PC-9 (cell line): ENCODE data around the gene ERC2. TPM values are rescaled to one million over a fixed set of nuclear protein-coding genes. Genes with fewer than 3 reads are reported as not detected.

ENCODE experiments used
- BruUV-seq: library from RNA; stranded (reverse); fragments of 400-500 nt; replicated peaks from 2 replicates; lab custom pipeline; 2021; lab: Mats Ljungman, UMichigan
- CTCF ChIA-PET: fragments of 300-600 bp; sonication (Branson Sonifier 250); formaldehyde crosslinking; loops from one replicate; lab custom pipeline; 2022; ENCODE audit warnings: antibody characterized with exemption; lab: Charles Lee
- POLR2A ChIA-PET: fragments of 300-600 bp; sonication (Branson Sonifier 250); formaldehyde crosslinking; loops from one replicate; lab custom pipeline; 2022; ENCODE audit warnings: antibody characterized with exemption; ENCODE audit not compliant: unreplicated experiment; lab: Charles Lee
- DNase-seq, 2 experiments: peaks; one replicate each; pipeline versions ENCODE4 v3.0.0 to v3.0.0-alpha.2; 2015 to 2022; ENCODE audit warnings: mixed read lengths in 1 of 2
- H2AFZ ChIP-seq: fragments of 200-600 bp; sonication (generic); 2 replicates; pipeline ENCODE4 v1.8.1; 2017; ENCODE audit warnings: antibody characterized with exemption
- H3F3A ChIP-seq: fragments of 200-600 bp; sonication (generic); 2 replicates; pipeline ENCODE4 v1.8.1; 2017; ENCODE audit warnings: antibody characterized with exemption, mild to moderate bottlenecking, low read depth; ENCODE audit not compliant: insufficient read depth
- H3K27ac ChIP-seq: fragments of 200-600 bp; sonication (generic); 2 replicates; pipeline ENCODE4 v1.6.1; 2016; ENCODE audit warnings: mixed run types
- H3K27me3 ChIP-seq: fragments of 200-600 bp; sonication (generic); 2 replicates; pipeline ENCODE4 v1.6.1; 2016; ENCODE audit warnings: low read depth, mixed run types; ENCODE audit not compliant: insufficient read depth
- H3K36me3 ChIP-seq: fragments of 200-600 bp; sonication (generic); 2 replicates; pipeline ENCODE4 v1.6.1; 2016; ENCODE audit warnings: low read depth, mixed run types
- H3K4me1 ChIP-seq: fragments of 200-600 bp; sonication (generic); replicated peaks from 2 replicates; pipeline ENCODE4 v1.6.1; 2016; ENCODE audit warnings: mixed run types; ENCODE audit not compliant: insufficient read depth
- H3K4me2 ChIP-seq: fragments of 200-600 bp; sonication (generic); 2 replicates; pipeline ENCODE4 v1.6.1; 2017; ENCODE audit warnings: mixed run types
- H3K4me3 ChIP-seq: fragments of 200-600 bp; sonication (generic); 2 replicates; pipeline ENCODE4 v1.6.1; 2016; ENCODE audit warnings: mixed run types
- H3K79me2 ChIP-seq: fragments of 200-600 bp; sonication (generic); 2 replicates; pipeline ENCODE4 v1.6.1; 2017; ENCODE audit warnings: low read depth, mixed run types
- H3K9me2 ChIP-seq: fragments of 200-600 bp; sonication (generic); 2 replicates; pipeline ENCODE4 v1.8.1; 2017; ENCODE audit warnings: mild to moderate bottlenecking; ENCODE audit not compliant: insufficient read depth
- H3K9me3 ChIP-seq: fragments of 200-600 bp; sonication (generic); 2 replicates; pipeline ENCODE4 v1.8.1; 2016; ENCODE audit warnings: low read depth; ENCODE audit not compliant: insufficient read depth
- H4K20me1 ChIP-seq: fragments of 200-600 bp; sonication (generic); 2 replicates; pipeline ENCODE4 v1.8.1; 2017; ENCODE audit not compliant: insufficient read depth
- EZH2 ChIP-seq: fragments of 200-600 bp; sonication (generic); IDR thresholded peaks from 2 replicates; pipeline ENCODE4 v1.8.0; 2017; ENCODE audit warnings: antibody characterized with exemption, low read depth
- intact Hi-C: fragments of 100-400 bp; cut with micrococcal nuclease; formaldehyde crosslinking; loops from one replicate; pipeline ENCODE4 v1.10.0; 2022; ENCODE audit not compliant: unreplicated experiment
- total RNA-seq: library from RNA; stranded (reverse); gene quantifications from 2 replicates; pipeline ENCODE4 v1.2.3, GENCODE V29; 2021
- TF ChIP-seq, protein P1 (sequence below): fragments of 200-600 bp; sonication (generic); conservative IDR thresholded peaks from 2 replicates; pipeline ENCODE4 v1.6.1; 2017; ENCODE audit warnings: mixed run types, antibody characterized with exemption, mild to moderate bottlenecking, moderate library complexity

Gene ERC2
- total RNA-seq, 1 experiment from 2014 or later, result 1.4 TPM

- no peak for TF ChIP-seq EZH2
- TF ChIP-seq, protein P1, sequence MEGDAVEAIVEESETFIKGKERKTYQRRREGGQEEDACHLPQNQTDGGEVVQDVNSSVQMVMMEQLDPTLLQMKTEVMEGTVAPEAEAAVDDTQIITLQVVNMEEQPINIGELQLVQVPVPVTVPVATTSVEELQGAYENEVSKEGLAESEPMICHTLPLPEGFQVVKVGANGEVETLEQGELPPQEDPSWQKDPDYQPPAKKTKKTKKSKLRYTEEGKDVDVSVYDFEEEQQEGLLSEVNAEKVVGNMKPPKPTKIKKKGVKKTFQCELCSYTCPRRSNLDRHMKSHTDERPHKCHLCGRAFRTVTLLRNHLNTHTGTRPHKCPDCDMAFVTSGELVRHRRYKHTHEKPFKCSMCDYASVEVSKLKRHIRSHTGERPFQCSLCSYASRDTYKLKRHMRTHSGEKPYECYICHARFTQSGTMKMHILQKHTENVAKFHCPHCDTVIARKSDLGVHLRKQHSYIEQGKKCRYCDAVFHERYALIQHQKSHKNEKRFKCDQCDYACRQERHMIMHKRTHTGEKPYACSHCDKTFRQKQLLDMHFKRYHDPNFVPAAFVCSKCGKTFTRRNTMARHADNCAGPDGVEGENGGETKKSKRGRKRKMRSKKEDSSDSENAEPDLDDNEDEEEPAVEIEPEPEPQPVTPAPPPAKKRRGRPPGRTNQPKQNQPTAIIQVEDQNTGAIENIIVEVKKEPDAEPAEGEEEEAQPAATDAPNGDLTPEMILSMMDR, result no peak
- H4K20me1 ChIP-seq, result no peaks in the 10 kb centered on the region
- POLR2A ChIA-PET, result no interaction called here
- no peaks in the 10 kb centered on the region; the same call in 1 of the 2 replicates for H3K9me3 ChIP-seq
- H2AFZ ChIP-seq, result no peak overlapping the region
- peaks cover 8% of the 10 kb centered on the region for H3K4me1 ChIP-seq
- no peaks in the 10 kb centered on the region for H3K27me3 ChIP-seq
- no peaks in the 10 kb centered on the region for H3K79me2 ChIP-seq
- CTCF ChIA-PET, result no interaction called here
- H3K4me3 ChIP-seq, result no peak overlapping the region
- H3F3A ChIP-seq, result no peaks in the 10 kb centered on the region
- H3K4me2 ChIP-seq, result no peak overlapping the region
- H3K27ac ChIP-seq, result no peak overlapping the region
- H3K9me2 ChIP-seq, result no peaks in the 10 kb centered on the region
- no peaks in the 10 kb centered on the region for H3K36me3 ChIP-seq
- DNase-seq, result no peak
- no TSS peak for BruUV-seq
- intact Hi-C loops, result no loop called here
These were observed 792.8 kb downstream of the ERC2 start for GRCh38 chr3:55675478-55675877.

DNA sequence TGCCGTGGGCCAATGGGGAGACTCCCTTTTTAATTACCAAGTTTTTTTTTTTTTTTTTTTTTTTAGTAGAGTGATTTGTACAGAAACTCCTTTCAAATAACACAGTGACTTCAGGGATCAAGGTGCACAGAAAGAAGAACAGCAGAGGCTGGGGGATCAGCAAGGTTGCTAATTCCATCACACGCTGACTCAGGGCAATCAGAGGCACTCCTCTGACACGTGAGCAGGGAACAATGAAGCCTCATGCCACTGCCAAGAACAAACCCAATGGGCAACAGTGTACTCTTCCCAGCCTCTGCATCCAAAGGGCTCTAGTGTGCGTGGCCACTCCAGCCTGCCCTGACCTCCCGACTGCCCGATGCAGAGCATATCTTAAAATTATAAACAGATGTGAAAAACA lies 794.5 kb downstream of the ERC2 start:
- BruUV-seq, result no TSS peak
- no peaks in the 10 kb centered on the region; the same call in 1 of the 2 replicates for H3K9me3 ChIP-seq
- POLR2A ChIA-PET, result no interaction called here
- CTCF ChIA-PET, result no interaction called here
- H3K79me2 ChIP-seq, result no peaks in the 10 kb centered on the region
- intact Hi-C loops, result no loop called here
- no peak for TF ChIP-seq EZH2
- TF ChIP-seq, protein P1, result no peak
- no peaks in the 10 kb centered on the region for H3K27me3 ChIP-seq
- H3K27ac ChIP-seq, result no peak overlapping the region
- no peaks in the 10 kb centered on the region for H4K20me1 ChIP-seq
- no peaks in the 10 kb centered on the region for H3F3A ChIP-seq
- no peak overlapping the region for H3K4me2 ChIP-seq
- H2AFZ ChIP-seq, result no peak overlapping the region
- no peaks in the 10 kb centered on the region for H3K9me2 ChIP-seq
- no peak for DNase-seq
- H3K4me3 ChIP-seq, result no peak overlapping the region
- H3K4me1 ChIP-seq, result peaks cover 8% of the 10 kb centered on the region
- H3K36me3 ChIP-seq, result no peaks in the 10 kb centered on the region

DNA sequence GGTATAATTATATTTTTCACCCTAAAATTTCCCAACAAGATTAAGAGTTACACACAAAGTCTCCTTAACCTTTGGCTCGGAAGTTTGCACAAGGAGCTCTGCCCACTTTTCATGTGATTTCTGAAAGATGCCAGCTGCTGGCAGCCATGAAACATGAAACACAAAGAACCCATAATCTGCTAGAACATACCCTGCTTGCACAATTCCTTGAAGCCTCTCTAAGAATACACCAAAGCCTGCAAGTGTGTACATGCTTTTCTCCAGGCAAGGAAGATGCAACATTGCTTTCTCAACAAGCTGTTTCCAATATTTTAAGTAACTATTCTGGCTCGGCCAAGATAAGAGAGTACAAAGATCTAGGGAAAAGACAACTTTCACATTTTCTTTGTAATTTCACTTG lies 799.1 kb downstream of the ERC2 start:
- no peaks in the 10 kb centered on the region for H4K20me1 ChIP-seq
- POLR2A ChIA-PET, result interaction anchor here (0.7 kb wide), 1 partner anchor 14 kb away, joined by 8 read pairs; no protein-coding TSS in a partner anchor

More for the DNA sequence above, 799.1 kb downstream of the ERC2 start:
- no peaks in the 10 kb centered on the region for H3K79me2 ChIP-seq
- no peaks in the 10 kb centered on the region for H3K4me1 ChIP-seq
- intact Hi-C loops, result no loop called here
- no peaks in the 10 kb centered on the region for H3K9me2 ChIP-seq
- CTCF ChIA-PET, result no interaction called here
- H3K36me3 ChIP-seq, result no peaks in the 10 kb centered on the region
- no peak overlapping the region for H3K27ac ChIP-seq
- DNase-seq, result no peak
- BruUV-seq, result no TSS peak
- no peak overlapping the region for H3K4me3 ChIP-seq
- H3K9me3 ChIP-seq, result no peaks in the 10 kb centered on the region
- no peaks in the 10 kb centered on the region for H3K27me3 ChIP-seq
- TF ChIP-seq, protein P1, result no peak
- TF ChIP-seq EZH2, result no peak
- no peak overlapping the region for H2AFZ ChIP-seq
- H3F3A ChIP-seq, result no peaks in the 10 kb centered on the region
- no peak overlapping the region for H3K4me2 ChIP-seq
